ENCODE data around the gene IGSF1.

DNA sequence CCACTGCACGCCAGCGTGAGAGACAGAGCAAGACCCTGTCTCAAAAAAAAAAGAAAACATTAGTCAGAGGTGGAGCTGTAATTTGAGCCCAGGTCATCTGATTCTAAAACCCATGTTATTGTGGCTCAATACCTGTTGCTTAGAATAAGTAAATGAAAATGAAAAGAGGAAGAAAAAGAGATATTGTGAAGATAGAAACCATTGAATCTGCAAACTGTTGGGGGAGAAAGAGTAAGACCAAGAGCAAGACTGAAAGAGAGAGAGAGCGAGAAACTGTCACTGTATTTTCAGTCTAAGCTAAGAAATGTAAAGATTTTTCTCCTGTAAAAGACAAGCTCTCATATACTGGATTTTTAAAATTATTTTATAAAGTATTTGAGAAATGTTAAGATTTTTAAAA, 9.7 kb upstream of the IGSF1 start:
- TF ChIP-seq, protein P1, sequence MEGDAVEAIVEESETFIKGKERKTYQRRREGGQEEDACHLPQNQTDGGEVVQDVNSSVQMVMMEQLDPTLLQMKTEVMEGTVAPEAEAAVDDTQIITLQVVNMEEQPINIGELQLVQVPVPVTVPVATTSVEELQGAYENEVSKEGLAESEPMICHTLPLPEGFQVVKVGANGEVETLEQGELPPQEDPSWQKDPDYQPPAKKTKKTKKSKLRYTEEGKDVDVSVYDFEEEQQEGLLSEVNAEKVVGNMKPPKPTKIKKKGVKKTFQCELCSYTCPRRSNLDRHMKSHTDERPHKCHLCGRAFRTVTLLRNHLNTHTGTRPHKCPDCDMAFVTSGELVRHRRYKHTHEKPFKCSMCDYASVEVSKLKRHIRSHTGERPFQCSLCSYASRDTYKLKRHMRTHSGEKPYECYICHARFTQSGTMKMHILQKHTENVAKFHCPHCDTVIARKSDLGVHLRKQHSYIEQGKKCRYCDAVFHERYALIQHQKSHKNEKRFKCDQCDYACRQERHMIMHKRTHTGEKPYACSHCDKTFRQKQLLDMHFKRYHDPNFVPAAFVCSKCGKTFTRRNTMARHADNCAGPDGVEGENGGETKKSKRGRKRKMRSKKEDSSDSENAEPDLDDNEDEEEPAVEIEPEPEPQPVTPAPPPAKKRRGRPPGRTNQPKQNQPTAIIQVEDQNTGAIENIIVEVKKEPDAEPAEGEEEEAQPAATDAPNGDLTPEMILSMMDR (conservative IDR thresholded peaks at IDR 0.05 in 1 of 2, IDR thresholded peaks at IDR 0.05 in 1 of 2; ENCODE audit: low read depth in 1 of 2, low read length in 2 of 2), result no peak
- no peak for TF ChIP-seq EZH2 (IDR thresholded peaks at IDR 0.05; ENCODE audit: low read length, missing control alignments)

Measured in fibroblast of lung (primary cell).